ENCODE data around the gene ATP2B2.

Gene ATP2B2

DNA sequence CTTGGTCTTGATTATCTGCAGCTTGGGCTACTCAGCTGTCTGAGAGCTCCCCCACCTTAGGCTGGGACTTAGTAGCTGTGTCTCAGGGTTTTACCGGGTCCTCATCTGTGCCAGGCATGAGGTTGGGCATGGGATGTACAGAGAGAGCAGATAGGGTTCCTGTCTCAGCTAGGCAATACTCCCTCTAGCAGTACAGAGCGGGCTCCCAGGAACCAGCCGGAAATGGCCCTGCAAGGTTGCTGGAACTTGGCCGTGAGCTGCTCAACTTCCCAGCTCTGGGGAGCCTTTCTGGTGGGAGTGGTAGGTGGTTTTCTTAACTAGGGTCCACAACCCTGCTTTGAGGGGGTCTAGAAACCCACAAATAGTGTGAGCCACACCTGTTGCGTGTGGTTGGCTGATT lies 58.3 kb downstream of the ATP2B2 start:
- DNase-seq = no peak

DNA sequence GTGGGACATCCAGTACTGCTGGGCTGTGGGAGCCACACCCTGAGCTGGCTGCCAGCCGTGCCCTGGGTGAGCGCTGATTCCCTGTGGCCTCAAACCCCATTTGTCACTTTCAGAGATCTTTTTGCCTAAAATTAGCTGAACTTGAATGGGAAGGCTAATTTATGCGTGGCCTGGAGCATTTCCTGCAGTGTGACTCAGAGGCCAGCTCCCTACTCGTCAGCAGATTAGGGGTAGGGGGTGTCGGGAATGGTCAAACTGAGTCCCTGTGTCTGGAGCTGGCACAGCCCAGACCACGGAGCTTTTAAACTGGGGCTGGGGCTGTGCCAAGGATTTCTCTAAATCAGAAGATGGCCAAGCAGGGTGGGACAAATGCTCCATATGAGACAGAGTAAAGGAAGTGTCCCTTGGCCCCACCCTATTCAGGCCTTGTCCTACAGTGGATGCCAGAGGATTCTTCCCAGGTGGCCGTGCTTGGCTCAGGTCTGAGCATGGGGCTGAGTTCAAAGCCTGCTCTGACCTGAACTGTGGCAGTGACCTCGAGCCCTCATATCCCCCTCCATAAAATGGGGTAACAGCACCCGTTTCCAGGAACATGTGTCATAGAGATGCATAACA lies 59.7 kb downstream of the ATP2B2 start:
- DNase-seq = no peak

DNA sequence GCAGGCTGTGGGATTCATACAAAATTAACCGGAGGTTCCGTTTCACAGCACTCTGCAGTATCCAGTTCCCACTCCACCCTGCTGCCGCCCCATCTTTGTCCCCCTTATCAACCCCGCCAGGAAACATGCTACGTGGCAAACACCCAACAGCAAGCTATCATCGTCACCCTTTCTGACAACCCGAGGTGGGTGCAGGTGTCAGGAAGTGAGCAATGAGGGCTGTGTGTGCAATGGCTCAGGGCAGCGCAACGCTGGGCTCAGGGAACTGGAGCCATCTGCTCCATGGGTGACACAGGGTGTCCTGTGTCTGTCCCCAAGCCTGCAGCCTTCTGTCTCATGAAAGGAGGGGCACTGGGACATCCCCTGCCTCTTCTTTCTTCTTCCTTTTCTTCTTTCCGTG lies 60.9 kb downstream of the ATP2B2 start:
- DNase-seq = no peak

DNA sequence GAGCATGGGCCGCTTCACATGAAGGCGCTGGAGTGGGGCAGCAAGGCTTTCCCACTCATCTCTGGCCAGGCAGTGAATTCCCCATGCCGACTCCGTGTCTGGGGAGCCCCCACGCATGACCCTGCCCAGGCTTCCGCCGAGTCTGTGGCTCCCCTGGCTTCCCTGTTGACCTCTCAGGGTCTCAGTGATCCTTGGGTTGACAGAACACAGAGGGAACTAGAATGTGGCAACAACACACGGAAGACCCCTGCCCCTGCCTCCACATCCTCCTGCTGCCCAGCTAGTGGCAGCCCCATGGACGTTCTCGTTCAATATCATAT lies 61.3 kb downstream of the ATP2B2 start:
- DNase-seq = no peak

DNA sequence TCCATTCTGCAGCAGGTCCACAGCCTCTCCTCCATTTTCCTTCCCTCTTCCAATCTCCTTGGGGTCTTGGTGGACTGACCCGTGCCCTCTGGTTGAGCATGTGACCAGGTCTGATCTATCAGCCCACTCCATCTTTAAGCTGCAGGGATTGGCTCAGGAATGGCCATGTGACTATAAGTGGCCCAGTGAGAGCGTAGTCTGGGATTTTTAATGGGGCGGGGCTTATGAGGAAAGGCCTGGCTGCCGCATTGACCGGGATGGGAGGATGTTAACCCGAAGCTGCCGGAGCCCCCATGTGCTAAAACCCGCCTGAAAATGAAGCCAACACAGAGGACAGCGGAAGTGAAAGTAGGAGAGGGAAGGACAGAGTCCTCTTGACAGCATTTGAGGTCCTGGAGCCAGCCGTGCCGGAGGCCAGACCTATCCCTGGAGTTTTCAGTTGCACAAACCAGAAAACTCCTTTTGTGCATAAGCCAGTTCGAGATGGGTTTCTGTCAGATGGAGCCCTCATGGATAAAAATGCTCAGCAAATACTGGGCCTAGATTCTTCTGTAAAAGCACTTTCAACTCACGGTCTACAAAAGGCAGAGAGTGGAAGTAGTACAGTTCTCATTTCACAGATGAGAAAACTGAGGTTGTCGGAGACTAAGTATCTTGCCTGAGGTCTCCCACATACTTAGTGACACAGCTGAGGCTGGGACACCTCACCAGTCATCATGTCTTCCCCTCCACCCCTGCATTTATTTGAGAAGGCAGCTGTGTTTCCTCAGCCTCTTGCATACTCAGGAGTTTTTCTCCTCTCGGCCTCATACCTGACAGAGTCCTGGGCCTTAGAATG lies 61.9 kb downstream of the ATP2B2 start:
- no peak for DNase-seq

DNA sequence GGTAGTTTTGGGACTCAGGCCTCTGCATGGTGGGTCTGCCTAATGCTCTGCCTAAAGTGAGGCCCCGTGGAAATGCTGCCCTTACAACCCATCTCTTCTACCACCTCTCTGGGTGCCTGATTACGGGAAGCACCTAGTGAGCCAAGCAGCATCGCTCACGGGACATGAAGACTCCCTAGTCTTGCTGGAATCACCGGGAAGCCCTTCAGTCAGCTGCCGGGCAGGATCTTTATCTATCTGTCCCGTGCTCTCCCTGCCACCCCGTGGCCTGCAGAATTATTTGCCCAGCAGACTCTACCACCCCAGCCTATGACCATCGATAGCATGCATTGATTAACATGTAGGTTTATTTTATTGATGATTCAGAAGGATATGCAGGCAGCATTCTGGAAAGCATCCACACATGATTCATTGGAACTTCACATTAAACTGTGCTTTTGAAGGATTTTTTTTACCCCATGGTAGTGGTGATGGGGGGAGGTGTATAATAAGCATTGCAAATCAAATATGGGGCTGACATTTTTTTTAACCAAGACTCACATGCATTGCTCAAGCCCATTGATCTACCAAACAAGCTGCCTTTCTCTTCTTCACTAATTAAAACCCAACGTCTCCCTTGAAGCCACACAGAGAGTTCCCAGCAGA lies 63.1 kb downstream of the ATP2B2 start:
- no peak for DNase-seq

DNA sequence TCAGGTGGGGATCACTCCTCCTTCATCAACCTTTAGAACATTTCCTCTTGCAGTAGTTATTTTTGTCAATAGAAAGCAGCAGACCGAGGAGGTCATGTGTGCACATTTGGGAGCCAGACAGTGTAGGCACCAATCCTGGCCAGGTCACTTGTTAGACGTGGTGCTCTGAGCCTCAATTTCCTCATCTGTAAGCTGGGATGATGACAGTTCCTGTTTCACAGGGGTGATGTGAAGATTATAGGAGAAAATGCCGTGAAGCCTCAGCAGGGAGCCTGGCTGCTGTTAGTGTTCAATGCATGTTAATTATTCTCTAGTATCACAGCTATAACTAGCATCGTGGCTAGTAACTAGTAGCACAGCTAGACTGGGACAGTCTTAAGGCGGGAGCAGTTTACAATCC lies 64.7 kb downstream of the ATP2B2 start:
- DNase-seq = no peak

DNA sequence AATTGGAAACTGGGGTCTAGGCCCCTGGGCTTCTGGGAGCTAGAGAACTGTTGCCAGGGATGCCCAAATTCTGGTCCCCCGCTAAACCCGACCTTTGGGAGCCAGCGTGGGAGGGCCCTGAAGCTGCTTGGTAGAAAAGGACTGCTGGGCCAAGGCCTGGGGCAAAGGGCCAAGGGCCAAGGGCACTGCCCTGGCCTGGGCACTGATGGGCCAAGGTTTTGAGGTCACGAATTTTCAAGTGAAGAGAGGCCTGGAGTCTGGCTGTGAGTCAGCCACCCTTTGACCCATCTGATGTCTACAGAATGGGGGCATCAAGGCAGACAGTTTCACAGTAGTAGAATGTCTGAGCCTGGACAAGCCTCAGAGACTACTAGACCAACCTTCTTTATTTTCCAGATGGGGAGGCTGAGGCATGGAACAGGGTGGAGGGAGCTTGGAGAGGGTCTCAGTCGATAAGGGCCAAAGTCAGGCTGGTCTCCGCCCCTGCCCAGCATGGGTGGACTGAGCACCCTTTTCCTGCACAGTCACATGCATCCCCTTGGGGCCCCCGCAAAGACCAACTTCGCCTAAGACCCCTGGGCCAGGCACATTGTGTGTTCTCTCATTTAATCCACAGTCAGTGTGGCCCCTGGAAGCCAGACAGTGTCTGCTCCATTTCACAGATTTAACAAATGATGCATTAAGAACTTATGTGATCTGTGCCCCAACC lies 66.3 kb downstream of the ATP2B2 start:
- DNase-seq = no peak

DNA sequence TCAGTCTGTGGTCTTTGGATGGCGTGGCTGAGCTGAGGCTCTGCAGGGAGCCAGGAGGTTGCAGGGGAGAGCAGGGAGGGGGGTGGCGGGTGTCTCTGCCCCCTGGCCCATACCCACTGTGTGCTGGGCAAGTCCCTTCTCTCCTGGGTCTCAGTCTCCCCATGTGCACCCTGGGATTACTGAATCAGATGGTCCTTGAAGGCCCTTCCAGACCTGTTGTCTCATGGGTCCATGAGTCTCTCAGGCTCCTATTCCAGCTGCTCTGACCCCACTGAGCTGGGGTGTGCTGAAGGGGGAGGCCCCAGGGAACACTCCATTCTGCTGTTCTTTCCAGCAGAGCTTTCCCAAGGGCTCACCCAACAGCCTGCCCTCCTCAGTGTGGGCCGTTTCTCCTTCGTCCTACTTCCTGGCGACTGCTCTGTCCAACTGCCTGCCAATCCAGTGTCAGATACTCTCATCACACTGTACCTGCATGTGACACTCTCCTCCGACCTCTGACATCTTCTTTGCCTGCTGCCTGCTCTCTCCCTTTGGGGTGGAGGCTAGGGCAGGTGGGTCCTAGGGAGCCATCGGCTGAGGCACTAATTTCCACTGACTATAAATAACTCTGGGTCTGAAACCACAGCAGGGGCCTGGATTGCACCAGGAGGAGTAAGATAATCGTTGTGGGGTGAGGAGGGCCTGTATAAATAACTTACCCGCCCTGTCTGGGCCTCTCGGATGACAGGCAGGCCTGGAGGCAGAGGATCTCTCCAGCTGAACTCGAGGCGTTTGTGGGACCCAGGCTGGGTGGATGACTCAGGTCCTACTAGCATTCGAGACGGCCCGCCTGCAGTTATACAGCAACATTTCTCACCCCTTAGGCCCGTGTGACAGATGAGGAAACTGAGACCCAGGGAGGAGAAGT lies 67.1 kb downstream of the ATP2B2 start:
- no peak for DNase-seq

DNA sequence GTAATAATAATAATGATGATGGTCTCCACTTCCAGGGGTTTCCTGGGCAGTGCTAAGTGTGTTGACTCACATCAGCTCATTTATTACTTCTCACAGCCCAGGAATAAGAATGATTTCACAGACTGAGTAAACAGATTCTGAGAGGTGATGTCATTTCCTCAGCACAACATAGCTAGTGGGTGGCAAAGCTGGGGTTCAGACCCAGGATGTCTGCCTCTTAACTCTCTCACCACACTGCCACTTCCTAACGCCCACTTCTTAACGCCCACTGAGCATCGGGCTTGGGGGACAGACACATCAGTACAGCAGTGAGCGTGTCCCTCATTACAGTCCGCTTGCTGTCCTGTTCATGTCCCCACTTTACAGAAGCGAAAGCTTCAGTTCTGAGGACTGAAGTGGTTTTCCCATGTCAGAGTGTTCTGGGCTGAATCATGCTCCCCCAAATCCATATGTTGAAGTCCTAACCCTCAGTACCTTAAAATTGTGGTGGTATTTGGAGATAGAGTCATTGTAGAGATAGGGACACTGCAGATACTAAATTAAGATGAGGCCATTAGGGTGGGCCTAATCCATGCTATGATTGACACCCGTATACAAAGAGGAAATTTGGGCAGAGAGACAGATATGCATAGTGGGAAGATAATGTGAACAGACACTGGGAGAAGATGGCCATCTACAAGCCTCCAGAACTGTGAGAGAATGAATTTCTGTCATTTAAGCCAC lies 68.0 kb downstream of the ATP2B2 start:
- peak; percentile 63 for DNase-seq

DNA sequence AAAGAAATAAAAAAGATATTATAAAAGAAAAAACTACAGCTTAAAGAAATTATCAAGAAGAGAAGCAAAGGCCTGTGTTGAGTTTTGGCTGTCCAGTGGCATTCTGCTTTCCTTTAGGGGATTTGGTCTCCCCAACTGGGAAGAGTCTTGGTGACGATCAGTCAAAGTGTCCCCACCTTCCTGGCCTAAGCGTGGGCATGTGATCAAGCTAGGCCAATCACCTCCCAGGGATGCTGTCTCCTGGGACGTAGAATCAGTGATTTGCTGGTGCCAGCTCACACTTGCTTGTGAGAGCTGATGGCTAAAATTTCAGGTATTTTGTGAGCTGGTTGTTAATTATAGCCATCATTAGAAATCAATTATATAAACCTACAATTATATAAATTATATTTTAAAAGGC lies 69.5 kb downstream of the ATP2B2 start:
- no peak for DNase-seq

DNA sequence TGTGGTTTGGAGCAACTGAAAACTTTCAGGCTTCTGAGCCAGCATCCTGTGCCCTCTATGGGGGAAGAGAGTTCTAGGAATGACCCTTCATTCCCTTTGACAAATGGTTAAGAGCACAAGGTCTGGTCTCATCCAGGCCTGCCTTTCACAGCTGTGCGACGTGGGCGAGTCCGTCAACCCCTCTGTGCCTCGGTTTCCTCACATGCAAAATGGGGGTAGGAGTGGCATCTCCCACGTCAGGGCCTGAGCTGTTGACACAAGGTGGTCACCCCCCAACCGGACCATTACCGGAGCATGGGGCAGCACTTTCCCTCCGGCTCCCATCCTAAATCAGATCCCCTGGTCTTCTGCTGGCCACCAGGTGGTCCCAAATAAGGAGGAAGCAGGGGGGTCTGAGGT lies 70.4 kb downstream of the ATP2B2 start:
- DNase-seq = no peak

DNA sequence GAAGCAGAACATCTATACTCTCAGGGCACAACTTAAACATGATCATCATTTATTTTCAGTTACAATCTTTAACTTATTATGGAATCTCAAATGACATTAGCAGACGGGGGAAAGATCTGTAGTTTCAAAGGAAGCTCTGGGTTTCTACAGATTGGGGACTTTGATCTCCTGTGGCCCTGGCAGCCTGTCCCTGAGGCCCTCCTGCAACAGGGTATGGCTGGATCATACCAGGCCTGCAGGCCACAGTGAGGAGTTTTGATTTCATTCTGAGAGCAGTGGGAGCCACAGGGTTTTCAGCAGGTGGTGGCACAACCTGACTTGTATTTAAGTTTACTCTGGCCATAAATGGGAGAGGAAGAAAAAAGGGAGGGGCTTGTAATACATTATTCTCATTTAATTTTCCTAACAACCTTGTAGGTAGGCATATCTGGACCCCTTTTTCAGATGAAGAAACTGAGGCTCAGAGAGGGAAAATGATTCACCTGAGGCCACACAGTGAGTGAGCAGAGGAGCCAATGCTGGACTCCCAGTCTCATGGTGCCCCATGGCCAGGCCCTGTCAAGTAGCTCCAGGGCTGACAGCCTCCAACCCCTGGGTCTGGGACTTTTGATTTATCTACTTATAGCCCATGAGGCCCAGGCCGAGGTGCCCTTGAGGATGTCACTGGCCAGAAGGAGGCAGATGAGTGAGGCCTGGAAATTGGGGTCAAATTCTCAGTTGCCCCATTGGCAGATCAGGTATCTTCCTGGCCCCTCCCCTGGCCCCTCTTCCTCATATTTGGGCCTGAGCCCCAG lies 71.0 kb downstream of the ATP2B2 start:
- no peak for DNase-seq

DNA sequence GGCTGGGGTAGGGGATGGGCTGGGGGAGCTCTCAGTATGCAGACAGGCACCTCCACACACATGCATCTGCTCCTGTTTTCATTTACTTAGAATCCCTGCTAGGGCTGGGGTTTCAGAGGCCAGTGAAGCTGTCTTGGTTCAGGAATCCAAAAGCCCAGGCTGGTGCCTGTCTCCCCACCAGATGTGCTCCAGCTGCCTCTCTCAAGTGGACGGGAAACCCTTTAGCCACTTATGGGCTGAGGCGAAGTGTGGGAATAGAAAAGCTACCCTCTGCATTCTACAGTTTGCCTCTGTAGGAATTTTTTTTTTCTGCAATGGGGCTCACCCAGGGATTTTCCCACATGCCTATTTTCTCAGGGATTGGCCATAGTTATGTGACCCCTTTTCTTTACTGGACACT lies 72.5 kb downstream of the ATP2B2 start:
- DNase-seq = no peak

DNA sequence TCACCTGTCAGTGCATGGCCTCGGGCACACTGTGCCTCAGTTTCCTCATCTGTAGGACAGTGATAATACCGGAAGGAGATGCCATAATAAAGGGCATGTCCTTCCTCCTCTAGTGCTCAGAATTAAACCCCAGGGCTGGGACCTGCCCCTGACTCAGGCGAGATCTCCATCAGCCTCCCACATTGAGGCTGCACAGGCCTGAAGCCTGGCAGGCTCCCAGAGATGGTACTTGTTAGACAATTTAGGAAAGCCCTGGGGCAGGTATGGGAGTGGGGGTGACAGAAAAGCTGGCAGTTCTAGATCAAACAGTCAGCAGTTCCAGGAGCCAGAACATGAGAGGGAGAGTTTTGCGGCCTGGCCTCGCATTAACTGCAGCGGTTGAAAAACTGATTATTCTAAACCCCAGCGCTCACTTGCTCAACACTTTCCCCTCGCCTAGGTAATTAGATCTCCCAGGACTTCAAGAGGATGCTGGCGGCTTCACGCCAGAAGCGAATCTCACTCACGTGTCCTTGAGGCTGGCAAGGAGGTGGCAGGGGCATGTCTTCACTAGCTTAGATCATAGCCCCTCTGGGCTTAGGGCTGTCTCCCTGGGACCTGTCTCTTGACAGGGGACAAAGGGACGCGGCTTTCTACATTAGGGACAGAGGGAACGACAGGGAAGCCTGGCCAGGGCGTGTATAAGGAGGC lies 73.1 kb downstream of the ATP2B2 start:
- DNase-seq = no peak

DNA sequence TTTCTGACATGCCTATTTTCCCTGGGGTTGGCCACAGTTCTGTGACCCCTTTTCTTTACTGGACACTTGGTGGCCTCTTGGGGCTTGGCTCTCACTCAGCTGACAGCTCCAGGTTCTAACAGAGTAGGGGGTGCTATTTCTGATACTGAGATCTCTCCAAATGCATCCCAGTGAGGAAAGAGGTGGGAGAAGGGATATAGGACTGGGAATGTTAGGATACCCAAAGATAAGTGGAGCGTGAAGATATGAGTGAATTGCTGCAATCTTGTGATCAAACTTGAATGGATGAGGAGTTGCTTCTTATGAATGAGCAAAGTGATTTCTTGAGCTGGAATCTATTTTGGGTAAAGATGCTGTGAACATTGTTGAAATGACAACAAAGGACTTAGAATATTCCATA lies 74.6 kb downstream of the ATP2B2 start:
- no peak for DNase-seq

DNA sequence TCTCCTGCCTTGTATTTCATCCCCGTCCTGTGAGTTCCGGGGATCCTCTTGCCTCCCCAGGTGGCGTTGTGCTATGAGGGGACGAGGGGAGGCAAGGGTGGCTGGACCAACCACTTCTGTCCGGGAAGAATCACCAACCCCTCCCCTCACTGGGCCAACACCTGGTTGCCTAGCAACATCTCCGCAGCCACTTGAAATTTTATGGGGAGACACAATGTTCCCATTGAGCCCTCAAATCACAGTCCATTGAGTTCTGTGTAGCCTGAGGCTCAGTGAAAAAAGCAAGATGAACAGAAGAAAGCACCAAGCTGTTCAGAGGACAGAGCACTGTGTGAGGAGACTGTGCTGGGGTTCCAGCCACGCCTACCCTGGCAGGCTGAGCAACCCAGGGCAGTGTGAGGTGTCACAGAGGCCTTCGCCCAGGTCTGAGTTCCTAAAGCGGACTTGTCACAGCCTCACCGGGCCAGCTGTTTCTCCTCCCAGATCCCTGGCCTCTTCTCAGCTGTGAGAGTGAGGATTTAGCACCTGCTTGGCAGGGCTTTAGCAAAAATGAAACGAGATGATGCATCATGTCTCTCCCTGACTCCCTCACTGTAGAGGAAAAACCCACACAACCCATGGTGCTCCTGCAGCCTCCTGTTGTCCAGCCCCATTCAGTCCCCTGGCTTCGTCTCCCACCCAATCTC lies 76.8 kb downstream of the ATP2B2 start:
- DNase-seq = no peak

DNA sequence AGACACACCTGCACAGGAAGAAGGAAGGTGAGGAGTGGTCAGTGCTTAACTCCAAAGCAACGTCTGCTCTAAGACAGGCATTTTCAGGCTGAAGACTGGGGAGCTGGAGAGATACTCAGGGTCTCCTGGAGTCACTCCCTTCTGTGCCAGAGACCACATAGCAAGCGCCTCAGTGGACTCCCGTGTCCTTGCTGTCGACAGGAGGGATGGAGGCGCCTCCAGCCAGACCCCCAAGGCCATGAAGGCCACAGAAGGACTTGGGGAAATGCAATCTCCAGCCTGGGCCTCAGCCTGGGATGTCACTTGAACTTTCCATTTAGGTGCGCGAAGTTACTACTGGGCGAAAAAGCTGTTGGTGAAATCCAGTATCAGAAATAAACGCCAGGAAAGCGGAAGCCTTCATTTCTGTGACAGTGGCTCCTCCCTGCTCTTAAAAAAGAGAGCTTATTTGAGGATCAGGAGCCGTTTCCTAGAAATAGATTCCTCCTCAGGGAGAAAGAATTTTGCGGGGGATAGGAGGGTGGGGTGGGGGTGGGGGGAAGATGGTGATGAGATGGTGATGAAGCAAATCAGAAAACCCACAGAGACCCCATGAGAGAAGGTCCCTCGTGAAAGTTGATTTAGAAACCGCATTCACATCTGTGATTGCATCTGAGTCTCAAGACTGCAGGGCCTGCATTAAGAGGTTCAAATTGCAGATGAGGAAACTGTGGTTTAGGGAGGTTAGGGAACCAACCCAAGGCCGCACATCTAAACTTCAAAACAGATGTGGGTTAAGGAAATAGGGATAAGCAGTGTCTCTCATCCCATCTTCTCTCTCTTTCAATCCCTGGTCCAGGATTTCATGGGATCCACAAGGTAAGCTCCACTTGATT lies 78.8 kb downstream of the ATP2B2 start:
- no peak for DNase-seq

All from CD4-positive, alpha-beta T cell treated with Interleukin-6 for 4 hours (primary cell).